Neural cell (in vitro differentiated cells): ENCODE results near the gene MBD2.

Experiments
- CTCF ChIP-seq: fragments of 450-650 bp; IDR thresholded peaks from 2 replicates; pipeline ENCODE4 v1.5.1; 2014; ENCODE audit warnings: antibody characterized with exemption, mild to moderate bottlenecking, moderate library complexity; ENCODE audit not compliant: poor library complexity, severe bottlenecking
- EP300 ChIP-seq: fragments of 450-650 bp; conservative IDR thresholded peaks from 2 replicates; pipeline ENCODE4 v1.6.1; 2014; ENCODE audit warnings: antibody characterized with exemption, mild to moderate bottlenecking, moderate library complexity; ENCODE audit not compliant: poor library complexity, severe bottlenecking
- EZH2 ChIP-seq: fragments of 200-600, 300-800 bp; shearing (Covaris generic), sonication (generic); IDR thresholded peaks from 2 replicates; pipeline ENCODE4 v1.6.1; 2014; ENCODE audit warnings: antibody characterized with exemption, low read length, borderline replicate concordance, mild to moderate bottlenecking; ENCODE audit not compliant: insufficient read depth, poor library complexity, severe bottlenecking
- POLR2AphosphoS5 ChIP-seq: IDR thresholded peaks from 2 replicates; pipeline ENCODE4 v1.6.1; 2012
- RAD21 ChIP-seq: fragments of 450-650 bp; conservative IDR thresholded peaks from 2 replicates; pipeline ENCODE4 v1.6.1; 2014; ENCODE audit warnings: antibody characterized with exemption, mild to moderate bottlenecking, moderate library complexity
- REST ChIP-seq: IDR thresholded peaks from 2 replicates; pipeline ENCODE4 v1.6.1; 2012; ENCODE audit warnings: borderline replicate concordance
- TAF1 ChIP-seq: IDR thresholded peaks from 2 replicates; pipeline ENCODE4 v1.6.1; 2012; ENCODE audit warnings: low read depth

GRCh38 chr18:54117853-54118773 is 106.4 kb downstream of the MBD2 start:
- no peak for TF ChIP-seq CTCF
- no peak for TF ChIP-seq EP300
- no peak for TF ChIP-seq EZH2
- TF ChIP-seq RAD21 = no peak
- no peak for TF ChIP-seq POLR2AphosphoS5
- TF ChIP-seq REST = no peak
- TF ChIP-seq TAF1 = no peak
